DND-41 (cell line): ENCODE results near the gene PDGFB.

Experiments
- ATAC-seq: fragments of 200-7000 bp; cut with Tn5 transposase; 3 replicates; pipeline ENCODE4 v1.9.1; 2021; ENCODE audit warnings: low read depth; ENCODE audit not compliant: insufficient read depth
- DNase-seq: peaks from one replicate; pipeline ENCODE4 v3.0.0-alpha.2; 2020
- H2AFZ ChIP-seq: 2 replicates; pipeline ENCODE4 v1.6.0; 2012; ENCODE audit warnings: low read depth, low read length
- H3K27ac ChIP-seq: 2 replicates; pipeline ENCODE4 v1.5.1; 2012; ENCODE audit warnings: low read length, inconsistent platforms
- H3K27me3 ChIP-seq: fragments of 200-600 bp; sonication (generic); 2 replicates; pipeline ENCODE4 v1.6.0; 2012; ENCODE audit warnings: low read length, mild to moderate bottlenecking, inconsistent platforms; ENCODE audit not compliant: insufficient read depth, poor library complexity
- H3K36me3 ChIP-seq: 2 replicates; pipeline ENCODE4 v1.5.1; 2012; ENCODE audit warnings: low read length, inconsistent platforms; ENCODE audit not compliant: insufficient read depth
- H3K4me1 ChIP-seq: 2 replicates; pipeline ENCODE4 v1.5.1; 2012; ENCODE audit warnings: mild to moderate bottlenecking, low read length; ENCODE audit not compliant: insufficient read depth
- H3K4me2 ChIP-seq: 2 replicates; pipeline ENCODE4 v1.6.0; 2012; ENCODE audit warnings: mild to moderate bottlenecking, moderate library complexity, low read length, inconsistent platforms; ENCODE audit not compliant: insufficient read depth
- H3K4me3 ChIP-seq, 2 experiments: fragments of 200-600 bp in 1 of 2; shearing (Covaris generic) in 1 of 2; 2 replicates each; pipeline ENCODE4 v1.5.1; 2012 to 2016; ENCODE audit warnings: inconsistent platforms in 2 of 2, low read length in 2 of 2, mild to moderate bottlenecking in 2 of 2, low read depth in 1 of 2, moderate library complexity in 1 of 2
- H3K79me2 ChIP-seq: 2 replicates; pipeline ENCODE4 v1.6.0; 2012; ENCODE audit warnings: low read length, inconsistent platforms; ENCODE audit not compliant: insufficient read depth
- H3K9ac ChIP-seq: 2 replicates; pipeline ENCODE4 v1.6.0; 2012; ENCODE audit warnings: low read depth, mild to moderate bottlenecking, inconsistent platforms, low read length, moderate library complexity
- H3K9me3 ChIP-seq: 2 replicates; pipeline ENCODE4 v1.5.1; 2012; ENCODE audit warnings: low read length, moderate library complexity, mild to moderate bottlenecking, inconsistent platforms; ENCODE audit not compliant: insufficient read depth, severe bottlenecking
- H4K20me1 ChIP-seq: 2 replicates; pipeline ENCODE4 v1.6.0; 2012; ENCODE audit warnings: low read length; ENCODE audit not compliant: insufficient read depth
- EZH2 ChIP-seq: IDR thresholded peaks from 3 replicates; pipeline ENCODE4 v1.6.1; 2012; ENCODE audit warnings: borderline replicate concordance, low read depth, mild to moderate bottlenecking, moderate library complexity, low read length, inconsistent platforms; ENCODE audit not compliant: severe bottlenecking
- TF ChIP-seq, protein P1 (sequence below): IDR thresholded peaks from 2 replicates; pipeline ENCODE4 v1.5.1; 2012; ENCODE audit warnings: borderline replicate concordance, low read length, moderate library complexity, mild to moderate bottlenecking; ENCODE audit not compliant: poor library complexity, severe bottlenecking; ENCODE audit errors: extremely low read depth

PDGFB gene

DNA sequence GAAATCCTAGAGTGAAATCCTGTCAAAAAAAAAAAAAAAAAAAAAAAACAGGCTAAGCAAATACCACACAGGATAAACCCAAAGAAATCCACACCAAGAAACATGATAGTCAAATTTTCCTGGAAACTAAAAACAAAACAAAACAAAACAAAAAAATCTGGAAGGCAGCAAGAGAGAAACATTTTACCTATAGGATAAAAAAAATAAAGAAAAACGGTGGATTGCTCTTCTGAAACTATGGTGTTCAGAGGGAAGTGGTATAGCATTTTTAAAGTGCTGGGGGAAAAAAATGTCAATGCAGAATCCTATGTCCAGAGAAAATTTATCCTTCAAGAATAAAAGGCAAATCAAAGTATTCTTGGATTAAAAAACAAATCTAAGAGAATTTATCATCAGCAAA is 50.7 kb downstream of the PDGFB start:
- ATAC-seq (no peak), DNase-seq (no peak)
- H3K36me3 ChIP-seq, result no peaks in the 10 kb centered on the region
- no peaks in the 10 kb centered on the region for H4K20me1 ChIP-seq
- H3K9ac ChIP-seq, result no peak overlapping the region
- H3K4me1 ChIP-seq, result no peaks in the 10 kb centered on the region
- no peaks in the 10 kb centered on the region for H3K79me2 ChIP-seq
- H3K9me3 ChIP-seq, result no peaks in the 10 kb centered on the region
- TF ChIP-seq, protein P1, sequence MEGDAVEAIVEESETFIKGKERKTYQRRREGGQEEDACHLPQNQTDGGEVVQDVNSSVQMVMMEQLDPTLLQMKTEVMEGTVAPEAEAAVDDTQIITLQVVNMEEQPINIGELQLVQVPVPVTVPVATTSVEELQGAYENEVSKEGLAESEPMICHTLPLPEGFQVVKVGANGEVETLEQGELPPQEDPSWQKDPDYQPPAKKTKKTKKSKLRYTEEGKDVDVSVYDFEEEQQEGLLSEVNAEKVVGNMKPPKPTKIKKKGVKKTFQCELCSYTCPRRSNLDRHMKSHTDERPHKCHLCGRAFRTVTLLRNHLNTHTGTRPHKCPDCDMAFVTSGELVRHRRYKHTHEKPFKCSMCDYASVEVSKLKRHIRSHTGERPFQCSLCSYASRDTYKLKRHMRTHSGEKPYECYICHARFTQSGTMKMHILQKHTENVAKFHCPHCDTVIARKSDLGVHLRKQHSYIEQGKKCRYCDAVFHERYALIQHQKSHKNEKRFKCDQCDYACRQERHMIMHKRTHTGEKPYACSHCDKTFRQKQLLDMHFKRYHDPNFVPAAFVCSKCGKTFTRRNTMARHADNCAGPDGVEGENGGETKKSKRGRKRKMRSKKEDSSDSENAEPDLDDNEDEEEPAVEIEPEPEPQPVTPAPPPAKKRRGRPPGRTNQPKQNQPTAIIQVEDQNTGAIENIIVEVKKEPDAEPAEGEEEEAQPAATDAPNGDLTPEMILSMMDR, result no peak
- TF ChIP-seq EZH2, result no peak
- H2AFZ ChIP-seq, result no peak overlapping the region
- H3K4me3 ChIP-seq, result no peak overlapping the region
- no peak overlapping the region for H3K4me2 ChIP-seq
- no peaks in the 10 kb centered on the region for H3K27me3 ChIP-seq
- no peak overlapping the region for H3K27ac ChIP-seq

DNA sequence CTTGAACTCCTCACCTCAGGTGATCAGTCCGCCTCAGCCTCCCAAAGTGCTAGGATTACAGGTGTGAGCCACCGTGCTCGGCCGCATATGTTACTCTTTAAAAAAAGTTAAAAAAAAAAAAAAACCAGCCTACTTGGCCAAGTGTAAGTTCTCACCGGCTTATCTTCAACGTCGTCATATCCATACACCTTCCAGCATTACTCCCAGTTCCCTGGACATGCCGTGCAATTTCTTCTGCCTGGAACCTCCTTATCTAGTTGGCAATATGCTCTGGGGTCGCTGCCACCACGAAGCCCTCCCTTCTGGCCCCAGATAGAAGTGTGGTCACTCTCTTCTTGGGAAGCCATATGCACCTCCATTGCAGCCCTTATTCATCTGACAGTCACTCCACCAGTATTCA is 56.0 kb downstream of the PDGFB start:
- H3K9me3 ChIP-seq, result no peaks in the 10 kb centered on the region
- H3K27ac ChIP-seq, result no peak overlapping the region
- no peak for DNase-seq
- H3K4me1 ChIP-seq, result no peaks in the 10 kb centered on the region
- TF ChIP-seq, protein P1, result no peak
- TF ChIP-seq EZH2, result no peak
- H4K20me1 ChIP-seq, result no peaks in the 10 kb centered on the region
- no peaks in the 10 kb centered on the region for H3K27me3 ChIP-seq
- no peaks in the 10 kb centered on the region for H3K36me3 ChIP-seq
- H2AFZ ChIP-seq, result no peak overlapping the region
- H3K9ac ChIP-seq, result no peak overlapping the region
- no peak overlapping the region for H3K4me3 ChIP-seq
- ATAC-seq, result no peak
- H3K79me2 ChIP-seq, result no peaks in the 10 kb centered on the region
- no peak overlapping the region for H3K4me2 ChIP-seq

DNA sequence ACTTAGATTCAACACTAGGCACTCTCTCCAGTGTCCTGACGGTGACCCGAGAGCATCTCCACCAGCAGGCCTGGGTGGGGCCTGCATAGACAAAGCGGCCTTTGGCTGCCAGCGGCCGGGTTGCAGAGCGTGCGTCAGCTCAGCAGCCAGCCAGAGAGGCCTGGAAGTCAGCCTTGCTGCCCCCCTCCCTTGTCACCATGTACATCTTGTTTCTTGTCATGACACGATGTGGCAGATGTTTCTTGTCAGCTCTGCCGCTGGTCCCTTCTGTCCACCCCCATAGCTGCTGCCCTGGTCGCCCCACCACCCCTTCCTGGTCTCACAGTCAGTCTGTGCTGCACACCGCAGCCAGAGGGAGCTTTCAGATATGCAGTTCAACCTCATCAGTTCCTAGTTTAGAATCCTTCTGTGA is 59.2 kb downstream of the PDGFB start:
- Histone ChIP-seq H3K27ac (no peak overlapping the region), H3K4me3 (no peak overlapping the region), H3K9ac (no peak overlapping the region), H3K36me3 (no peaks in the 10 kb centered on the region), H3K4me1 (no peaks in the 10 kb centered on the region), H3K4me2 (no peak overlapping the region), H4K20me1 (no peaks in the 10 kb centered on the region), H2AFZ (no peak overlapping the region), H3K9me3 (no peaks in the 10 kb centered on the region), H3K27me3 (no peaks in the 10 kb centered on the region), H3K79me2 (no peaks in the 10 kb centered on the region)
- DNase-seq (no peak), ATAC-seq (no peak)
- TF ChIP-seq EZH2, result no peak
- TF ChIP-seq, protein P1, result no peak
